ENCODE measurements around the gene ANAPC16.

Gene ANAPC16

GRCh38 chr10:72170733-72171132 is 45.1 kb upstream of the ANAPC16 start:
- no peaks in the 10 kb centered on the region for H3K9me2 ChIP-seq (ENCODE audit: low read depth, low read length)
- H3K4me1 ChIP-seq (ENCODE audit: insufficient read depth, low read length, severe bottlenecking), result peaks cover 19% of the 10 kb centered on the region
- TF ChIP-seq EZH2 (IDR thresholded peaks at IDR 0.05; ENCODE audit: borderline replicate concordance, low read length), result no peak
- TF ChIP-seq, protein P1, sequence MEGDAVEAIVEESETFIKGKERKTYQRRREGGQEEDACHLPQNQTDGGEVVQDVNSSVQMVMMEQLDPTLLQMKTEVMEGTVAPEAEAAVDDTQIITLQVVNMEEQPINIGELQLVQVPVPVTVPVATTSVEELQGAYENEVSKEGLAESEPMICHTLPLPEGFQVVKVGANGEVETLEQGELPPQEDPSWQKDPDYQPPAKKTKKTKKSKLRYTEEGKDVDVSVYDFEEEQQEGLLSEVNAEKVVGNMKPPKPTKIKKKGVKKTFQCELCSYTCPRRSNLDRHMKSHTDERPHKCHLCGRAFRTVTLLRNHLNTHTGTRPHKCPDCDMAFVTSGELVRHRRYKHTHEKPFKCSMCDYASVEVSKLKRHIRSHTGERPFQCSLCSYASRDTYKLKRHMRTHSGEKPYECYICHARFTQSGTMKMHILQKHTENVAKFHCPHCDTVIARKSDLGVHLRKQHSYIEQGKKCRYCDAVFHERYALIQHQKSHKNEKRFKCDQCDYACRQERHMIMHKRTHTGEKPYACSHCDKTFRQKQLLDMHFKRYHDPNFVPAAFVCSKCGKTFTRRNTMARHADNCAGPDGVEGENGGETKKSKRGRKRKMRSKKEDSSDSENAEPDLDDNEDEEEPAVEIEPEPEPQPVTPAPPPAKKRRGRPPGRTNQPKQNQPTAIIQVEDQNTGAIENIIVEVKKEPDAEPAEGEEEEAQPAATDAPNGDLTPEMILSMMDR (IDR thresholded peaks at IDR 0.05; ENCODE audit: low read length), result no peak
- H3K4me3 ChIP-seq (ENCODE audit: low read depth, low read length, poor library complexity, severe bottlenecking), result no peak overlapping the region
- peaks cover 13% of the 10 kb centered on the region; the same call in 1 of the 2 replicates for H3K36me3 ChIP-seq (ENCODE audit: insufficient read depth, low read length)
- no peaks in the 10 kb centered on the region for H3K9me3 ChIP-seq (ENCODE audit: low read length)
- H3K9ac ChIP-seq (ENCODE audit: low read length), result no peak overlapping the region
- H3F3A ChIP-seq (ENCODE audit: insufficient read depth, low read length), result no peaks in the 10 kb centered on the region
- no peak overlapping the region for H3K27ac ChIP-seq (ENCODE audit: low read depth, low read length, poor library complexity, severe bottlenecking)
- no peak overlapping the region for H2AFZ ChIP-seq (ENCODE audit: low read length)
- no peaks in the 10 kb centered on the region for H4K20me1 ChIP-seq (ENCODE audit: insufficient read depth, low read length)
- no peaks in the 10 kb centered on the region for H3K27me3 ChIP-seq (ENCODE audit: insufficient read depth, low read length)
- H3K4me2 ChIP-seq (ENCODE audit: low read length), result no peak overlapping the region
- H3K79me2 ChIP-seq (ENCODE audit: insufficient read depth, low read length), result no peaks in the 10 kb centered on the region

DNA sequence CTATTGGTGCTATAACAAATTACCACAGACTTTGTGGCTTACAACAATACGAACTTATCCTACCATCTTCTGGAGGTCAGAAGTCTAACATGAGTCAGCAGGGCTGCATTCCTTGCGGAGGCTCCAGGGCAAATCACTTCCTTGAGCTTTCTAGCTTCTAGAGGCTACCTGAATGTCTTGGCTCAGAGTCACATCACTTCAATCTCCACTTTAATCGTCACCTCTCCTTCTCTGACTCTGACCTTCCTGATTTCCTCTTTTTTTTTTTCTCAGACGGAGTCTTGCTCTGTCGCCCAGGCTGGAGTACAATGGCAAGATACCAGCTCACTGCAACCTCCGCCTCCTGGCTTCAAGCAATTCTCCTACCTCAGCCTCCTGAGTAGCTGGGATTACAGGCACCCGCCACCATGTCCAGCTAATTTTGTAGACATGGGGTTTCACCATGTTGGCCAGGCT is 44.6 kb upstream of the ANAPC16 start:
- Histone ChIP-seq H3K9me3 (ENCODE audit: low read length) (no peaks in the 10 kb centered on the region), H3K9ac (ENCODE audit: low read length) (no peak overlapping the region), H2AFZ (ENCODE audit: low read length) (no peak overlapping the region), H3K4me3 (ENCODE audit: low read depth, low read length, poor library complexity, severe bottlenecking) (no peak overlapping the region), H3K27ac (ENCODE audit: low read depth, low read length, poor library complexity, severe bottlenecking) (no peak overlapping the region), H3K4me1 (ENCODE audit: insufficient read depth, low read length, severe bottlenecking) (peaks cover 19% of the 10 kb centered on the region), H3K79me2 (ENCODE audit: insufficient read depth, low read length) (no peaks in the 10 kb centered on the region), H3K4me2 (ENCODE audit: low read length) (no peak overlapping the region), H3K27me3 (ENCODE audit: insufficient read depth, low read length) (no peaks in the 10 kb centered on the region), H3F3A (ENCODE audit: insufficient read depth, low read length) (no peaks in the 10 kb centered on the region), H3K36me3 (ENCODE audit: insufficient read depth, low read length) (peaks cover 13% of the 10 kb centered on the region; the same call in 1 of the 2 replicates), H3K9me2 (ENCODE audit: low read depth, low read length) (no peaks in the 10 kb centered on the region), H4K20me1 (ENCODE audit: insufficient read depth, low read length) (no peaks in the 10 kb centered on the region)
- TF ChIP-seq EZH2 (IDR thresholded peaks at IDR 0.05; ENCODE audit: borderline replicate concordance, low read length), result no peak
- TF ChIP-seq, protein P1 (IDR thresholded peaks at IDR 0.05; ENCODE audit: low read length), result no peak

GRCh38 chr10:72173262-72173618 is 42.6 kb upstream of the ANAPC16 start:
- Histone ChIP-seq H3K79me2 (ENCODE audit: insufficient read depth, low read length) (no peaks in the 10 kb centered on the region), H2AFZ (ENCODE audit: low read length) (no peak overlapping the region), H3K4me3 (ENCODE audit: low read depth, low read length, poor library complexity, severe bottlenecking) (no peak overlapping the region), H3K9me2 (ENCODE audit: low read depth, low read length) (no peaks in the 10 kb centered on the region), H3K27ac (ENCODE audit: low read depth, low read length, poor library complexity, severe bottlenecking) (no peak overlapping the region), H3K9ac (ENCODE audit: low read length) (no peak overlapping the region), H3K4me2 (ENCODE audit: low read length) (no peak overlapping the region), H3F3A (ENCODE audit: insufficient read depth, low read length) (no peaks in the 10 kb centered on the region), H4K20me1 (ENCODE audit: insufficient read depth, low read length) (no peaks in the 10 kb centered on the region), H3K9me3 (ENCODE audit: low read length) (no peaks in the 10 kb centered on the region), H3K27me3 (ENCODE audit: insufficient read depth, low read length) (no peaks in the 10 kb centered on the region), H3K36me3 (ENCODE audit: insufficient read depth, low read length) (peaks cover 21% of the 10 kb centered on the region; the same call in 1 of the 2 replicates), H3K4me1 (ENCODE audit: insufficient read depth, low read length, severe bottlenecking) (peaks cover 19% of the 10 kb centered on the region)
- TF ChIP-seq EZH2 (IDR thresholded peaks at IDR 0.05; ENCODE audit: borderline replicate concordance, low read length), result no peak
- TF ChIP-seq, protein P1 (IDR thresholded peaks at IDR 0.05; ENCODE audit: low read length), result no peak

Measured in OCI-LY1 (cell line).